HS-5 (cell line): ENCODE measurements around the gene TSPAN1.

Source experiments
- DNase-seq: peaks from one replicate; pipeline ENCODE4 v3.0.0-alpha.2; 2012; ENCODE audit warnings: low read depth

The TSPAN1 gene

GRCh38 chr1:46187106-46187869 lies 12.4 kb downstream of the TSPAN1 start:
- DNase-seq = no peak

GRCh38 chr1:46188295-46189030 lies 13.6 kb downstream of the TSPAN1 start:
- no peak for DNase-seq

- no peak for DNase-seq
These were observed 15.7 kb downstream of the TSPAN1 start for GRCh38 chr1:46190539-46190938.

- no peak for DNase-seq
These were observed 16.3 kb downstream of the TSPAN1 start for GRCh38 chr1:46191033-46191701.

GRCh38 chr1:46192171-46192570 lies 17.3 kb downstream of the TSPAN1 start:
- no peak for DNase-seq

GRCh38 chr1:46193285-46193684 lies 18.4 kb downstream of the TSPAN1 start:
- DNase-seq = no peak

GRCh38 chr1:46193984-46194570 lies 19.2 kb downstream of the TSPAN1 start:
- DNase-seq = no peak

GRCh38 chr1:46194641-46195193 lies 19.8 kb downstream of the TSPAN1 start:
- no peak for DNase-seq

- DNase-seq = no peak
These were observed 21.7 kb downstream of the TSPAN1 start for GRCh38 chr1:46196609-46197008.

- DNase-seq = no peak
These were observed 22.7 kb downstream of the TSPAN1 start for GRCh38 chr1:46197560-46197963.

- DNase-seq = no peak
These were observed 23.3 kb downstream of the TSPAN1 start, which contains the start of gene POMGNT1 for GRCh38 chr1:46197964-46198811. POMGNT1 (minus strand) TSS chr1:46198434; CDS start chr1:46197821, 613 bp downstream.

- DNase-seq = no peak
These were observed 24.4 kb downstream of the TSPAN1 start for GRCh38 chr1:46199233-46199749.

- DNase-seq = no peak
These were observed 29.0 kb downstream of the TSPAN1 start for GRCh38 chr1:46203738-46204405.

- no peak for DNase-seq
These were observed 29.5 kb downstream of the TSPAN1 start for GRCh38 chr1:46204406-46204742.

GRCh38 chr1:46205141-46205540 lies 30.3 kb downstream of the TSPAN1 start:
- no peak for DNase-seq

- no peak for DNase-seq
These were observed 30.9 kb downstream of the TSPAN1 start for GRCh38 chr1:46205791-46206190.

GRCh38 chr1:46206399-46206798 lies 31.5 kb downstream of the TSPAN1 start:
- no peak for DNase-seq

GRCh38 chr1:46210561-46210960 lies 35.7 kb downstream of the TSPAN1 start:
- no peak for DNase-seq

GRCh38 chr1:46211051-46211450 lies 36.2 kb downstream of the TSPAN1 start:
- DNase-seq = no peak

GRCh38 chr1:46215504-46215903 lies 40.6 kb downstream of the TSPAN1 start:
- no peak for DNase-seq

- DNase-seq = no peak
These were observed 43.6 kb downstream of the TSPAN1 start for GRCh38 chr1:46218443-46218842.
